ENCODE data around the gene TMUB1.

Gene TMUB1

GRCh38 chr7:151124899-151125399 lies 41.7 kb upstream of the TMUB1 start:
- TF ChIP-seq GATA3 (IDR thresholded peaks at IDR 0.05; ENCODE audit: low read depth, low read length): no peak
- TF ChIP-seq GATA2 (IDR thresholded peaks at IDR 0.05; ENCODE audit: low read depth, low read length): no peak

- TF ChIP-seq GATA3 (IDR thresholded peaks at IDR 0.05; ENCODE audit: low read depth, low read length): no peak
- no peak for TF ChIP-seq GATA2 (IDR thresholded peaks at IDR 0.05; ENCODE audit: low read depth, low read length)
Observed at GRCh38 chr7:151124481-151124880, 41.2 kb upstream of the TMUB1 start.

- TF ChIP-seq GATA3 (IDR thresholded peaks at IDR 0.05; ENCODE audit: low read depth, low read length) (no peak), GATA2 (IDR thresholded peaks at IDR 0.05; ENCODE audit: low read depth, low read length) (no peak)
Observed at GRCh38 chr7:151123822-151124464, 40.6 kb upstream of the TMUB1 start.

- TF ChIP-seq GATA3 (IDR thresholded peaks at IDR 0.05; ENCODE audit: low read depth, low read length) (no peak), GATA2 (IDR thresholded peaks at IDR 0.05; ENCODE audit: low read depth, low read length) (no peak)
Observed at GRCh38 chr7:151123158-151123821, 40.0 kb upstream of the TMUB1 start.

- TF ChIP-seq GATA3 (IDR thresholded peaks at IDR 0.05; ENCODE audit: low read depth, low read length) (no peak), GATA2 (IDR thresholded peaks at IDR 0.05; ENCODE audit: low read depth, low read length) (no peak)
Observed at GRCh38 chr7:151122796-151123157, 39.5 kb upstream of the TMUB1 start.

GRCh38 chr7:151122276-151122675 lies 39.0 kb upstream of the TMUB1 start:
- TF ChIP-seq GATA2 (IDR thresholded peaks at IDR 0.05; ENCODE audit: low read depth, low read length): no peak
- no peak for TF ChIP-seq GATA3 (IDR thresholded peaks at IDR 0.05; ENCODE audit: low read depth, low read length)

- TF ChIP-seq GATA2 (IDR thresholded peaks at IDR 0.05; ENCODE audit: low read depth, low read length) (no peak), GATA3 (IDR thresholded peaks at IDR 0.05; ENCODE audit: low read depth, low read length) (no peak)
Observed at GRCh38 chr7:151121380-151122170, 38.3 kb upstream of the TMUB1 start.

GRCh38 chr7:151120896-151121295 lies 37.6 kb upstream of the TMUB1 start:
- no peak for TF ChIP-seq GATA2 (IDR thresholded peaks at IDR 0.05; ENCODE audit: low read depth, low read length)
- TF ChIP-seq GATA3 (IDR thresholded peaks at IDR 0.05; ENCODE audit: low read depth, low read length): no peak

- TF ChIP-seq GATA3 (IDR thresholded peaks at IDR 0.05; ENCODE audit: low read depth, low read length) (no peak), GATA2 (IDR thresholded peaks at IDR 0.05; ENCODE audit: low read depth, low read length) (no peak)
Observed at GRCh38 chr7:151119902-151120301, 36.6 kb upstream of the TMUB1 start.

- TF ChIP-seq GATA3 (IDR thresholded peaks at IDR 0.05; ENCODE audit: low read depth, low read length) (no peak), GATA2 (IDR thresholded peaks at IDR 0.05; ENCODE audit: low read depth, low read length) (no peak)
Observed at GRCh38 chr7:151119055-151119415, 35.7 kb upstream of the TMUB1 start.

GRCh38 chr7:151118108-151119054 lies 35.1 kb upstream of the TMUB1 start:
- TF ChIP-seq GATA2 (IDR thresholded peaks at IDR 0.05; ENCODE audit: low read depth, low read length): no peak
- TF ChIP-seq GATA3 (IDR thresholded peaks at IDR 0.05; ENCODE audit: low read depth, low read length): no peak

GRCh38 chr7:151117565-151117964 lies 34.3 kb upstream of the TMUB1 start:
- TF ChIP-seq GATA3 (IDR thresholded peaks at IDR 0.05; ENCODE audit: low read depth, low read length) (no peak), GATA2 (IDR thresholded peaks at IDR 0.05; ENCODE audit: low read depth, low read length) (no peak)

GRCh38 chr7:151116603-151117440 lies 33.5 kb upstream of the TMUB1 start:
- TF ChIP-seq GATA2 (IDR thresholded peaks at IDR 0.05; ENCODE audit: low read depth, low read length): no peak
- TF ChIP-seq GATA3 (IDR thresholded peaks at IDR 0.05; ENCODE audit: low read depth, low read length): no peak
